HG02943 (cell line): ENCODE data around the gene HIC1.

Source experiments
- ATAC-seq: cut with Tn5 transposase; IDR thresholded peaks from one replicate; pipeline ENCODE4 v1.9.1; 2021; ENCODE audit warnings: mild to moderate bottlenecking, low read depth, moderate library complexity; ENCODE audit not compliant: unreplicated experiment

Gene HIC1

GRCh38 chr17:2094891-2095535 is 40.1 kb downstream of the HIC1 start:
- no peak for ATAC-seq

GRCh38 chr17:2095536-2095910 is 40.6 kb downstream of the HIC1 start:
- ATAC-seq, result no peak

GRCh38 chr17:2101448-2102257 is 46.8 kb downstream of the HIC1 start:
- no peak for ATAC-seq

- no peak for ATAC-seq
Measured at GRCh38 chr17:2102931-2103809, 48.3 kb downstream of the HIC1 start.

GRCh38 chr17:2105663-2106062 is 50.8 kb downstream of the HIC1 start:
- ATAC-seq, result no peak

- no peak for ATAC-seq
Measured at GRCh38 chr17:2106308-2106955, 51.5 kb downstream of the HIC1 start.

- no peak for ATAC-seq
Measured at GRCh38 chr17:2107050-2107449, 52.1 kb downstream of the HIC1 start.

GRCh38 chr17:2107506-2107905 is 52.6 kb downstream of the HIC1 start:
- no peak for ATAC-seq

GRCh38 chr17:2108170-2108569 is 53.3 kb downstream of the HIC1 start:
- ATAC-seq, result no peak

- no peak for ATAC-seq
Measured at GRCh38 chr17:2110436-2110835, 55.5 kb downstream of the HIC1 start.

GRCh38 chr17:2111691-2112090 is 56.8 kb downstream of the HIC1 start:
- no peak for ATAC-seq
